MCF 10A (cell line): ENCODE data around the gene PRKG1. TPM values are rescaled to one million over a fixed set of nuclear protein-coding genes. Genes with fewer than 3 reads are reported as not detected.

ENCODE experiments used
- BruUV-seq: library from RNA; stranded (reverse); fragments of 400-500 nt; replicated peaks from 2 replicates; lab custom pipeline; 2021; lab: Mats Ljungman, UMichigan
- CTCF ChIA-PET: fragments of 300-600 bp; sonication (Branson Sonifier 250); formaldehyde crosslinking; extraction: SDS; loops from one replicate; lab custom pipeline; 2021; ENCODE audit warnings: antibody characterized with exemption, inconsistent platforms; lab: Yijun Ruan, JAX
- POLR2A ChIA-PET: fragments of 300-600, 350-650 bp; sonication (Branson Sonifier 250); formaldehyde crosslinking; extraction: SDS; loops from one replicate; lab custom pipeline; 2020; ENCODE audit warnings: antibody characterized with exemption, inconsistent platforms; lab: Yijun Ruan, JAX
- DNase-seq: peaks from one replicate; pipeline ENCODE4 v3.0.0-alpha.2; 2018; ENCODE audit not compliant: unreplicated experiment
- H3K27ac Mint-ChIP-seq: one replicate; pipeline ENCODE4 v1.8.0; 2022; ENCODE audit warnings: mild to moderate bottlenecking, low read depth, mixed read lengths; ENCODE audit not compliant: unreplicated experiment
- H3K27me3 Mint-ChIP-seq: one replicate; pipeline ENCODE4 v1.8.0; 2022; ENCODE audit warnings: mixed read lengths; ENCODE audit not compliant: insufficient read depth, unreplicated experiment
- H3K36me3 Mint-ChIP-seq: one replicate; pipeline ENCODE4 v1.8.0; 2022; ENCODE audit warnings: mild to moderate bottlenecking, moderate library complexity, mixed read lengths; ENCODE audit not compliant: insufficient read depth, unreplicated experiment
- H3K4me1 Mint-ChIP-seq: one replicate; pipeline ENCODE4 v1.8.0; 2022; ENCODE audit warnings: mixed read lengths; ENCODE audit not compliant: insufficient read depth, unreplicated experiment
- H3K4me3 Mint-ChIP-seq: one replicate; pipeline ENCODE4 v1.8.0; 2022; ENCODE audit warnings: mild to moderate bottlenecking, moderate library complexity, mixed read lengths; ENCODE audit not compliant: unreplicated experiment
- H3K9me3 Mint-ChIP-seq: one replicate; pipeline ENCODE4 v1.8.0; 2022; ENCODE audit warnings: mixed read lengths; ENCODE audit not compliant: unreplicated experiment
- CTCF ChIP-seq: fragments of 200-600 bp; IDR thresholded peaks from one replicate; pipeline ENCODE4 v1.8.0; 2022; ENCODE audit warnings: antibody characterized with exemption, mild to moderate bottlenecking; ENCODE audit not compliant: unreplicated experiment
- intact Hi-C: fragments of 100-400 bp; cut with micrococcal nuclease; formaldehyde crosslinking; loops from 2 replicates; pipeline ENCODE4 v1.14.1; 2022
- total RNA-seq: library from RNA; stranded (reverse); gene quantifications from 2 replicates; pipeline ENCODE4 v1.2.3, GENCODE V29; 2022

Gene PRKG1
- total RNA-seq, 1 experiment from 2014 or later = 0.09 TPM

GRCh38 chr10:51363415-51363814, 289.1 kb downstream of the PRKG1 start:
- no peaks in the 10 kb centered on the region for H3K4me1 Mint-ChIP-seq
- TF ChIP-seq CTCF = no peak
- BruUV-seq = no TSS peak
- POLR2A ChIA-PET = interaction anchor here (0.6 kb wide), 1 partner anchor 52 kb away, joined by 3 read pairs; no protein-coding TSS in a partner anchor
- H3K4me3 Mint-ChIP-seq = no peak overlapping the region
- no peaks in the 10 kb centered on the region for H3K36me3 Mint-ChIP-seq
- H3K27ac Mint-ChIP-seq = no peak overlapping the region
- no peaks in the 10 kb centered on the region for H3K9me3 Mint-ChIP-seq
- DNase-seq = no peak
- H3K27me3 Mint-ChIP-seq = peaks cover 39% of the 10 kb centered on the region
- CTCF ChIA-PET = interaction anchor here (0.6 to 1.1 kb wide), 4 partner anchors 8 to 596 kb away, joined by 3 read pairs; no protein-coding TSS in a partner anchor
- intact Hi-C loops = no loop called here

GRCh38 chr10:51364674-51365073, 290.4 kb downstream of the PRKG1 start:
- Mint-ChIP-seq H3K27me3 (peaks cover 39% of the 10 kb centered on the region), H3K27ac (no peak overlapping the region), H3K36me3 (no peaks in the 10 kb centered on the region), H3K9me3 (no peaks in the 10 kb centered on the region), H3K4me1 (no peaks in the 10 kb centered on the region), H3K4me3 (no peak overlapping the region)
- no peak for DNase-seq
- ChIA-PET CTCF (no interaction called here), POLR2A (no interaction called here)
- BruUV-seq = no TSS peak
- intact Hi-C loops = no loop called here
- TF ChIP-seq CTCF = no peak

GRCh38 chr10:51366044-51366443, 291.8 kb downstream of the PRKG1 start:
- intact Hi-C loops = no loop called here
- no TSS peak for BruUV-seq
- H3K27me3 Mint-ChIP-seq = peaks cover 39% of the 10 kb centered on the region
- no peak overlapping the region for H3K4me3 Mint-ChIP-seq
- no peak for DNase-seq
- H3K9me3 Mint-ChIP-seq = no peaks in the 10 kb centered on the region
- no peaks in the 10 kb centered on the region for H3K36me3 Mint-ChIP-seq
- ChIA-PET POLR2A (no interaction called here), CTCF (interaction anchor here (1.0 to 1.4 kb wide), 2 partner anchors 23 to 56 kb away, joined by 3 read pairs; no protein-coding TSS in a partner anchor)
- H3K4me1 Mint-ChIP-seq = no peaks in the 10 kb centered on the region
- TF ChIP-seq CTCF = no peak
- no peak overlapping the region for H3K27ac Mint-ChIP-seq

- no peaks in the 10 kb centered on the region for H3K4me1 Mint-ChIP-seq
- no peaks in the 10 kb centered on the region for H3K36me3 Mint-ChIP-seq
- no TSS peak for BruUV-seq
- peaks cover 39% of the 10 kb centered on the region for H3K27me3 Mint-ChIP-seq
- CTCF ChIA-PET = interaction anchor here (0.7 to 1.7 kb wide), 3 partner anchors 13 to 594 kb away, joined by 3 to 6 read pairs (median 3); no protein-coding TSS in a partner anchor
- intact Hi-C loops = no loop called here
- POLR2A ChIA-PET = interaction anchor here (0.5 kb wide), 1 partner anchor 121 kb away, joined by 3 read pairs; no protein-coding TSS in a partner anchor
- H3K9me3 Mint-ChIP-seq = no peaks in the 10 kb centered on the region
- H3K4me3 Mint-ChIP-seq = no peak overlapping the region
- TF ChIP-seq CTCF = no peak
- H3K27ac Mint-ChIP-seq = no peak overlapping the region
- DNase-seq = no peak
These were observed 292.8 kb downstream of the PRKG1 start for GRCh38 chr10:51367127-51367526.
